Gastroesophageal sphincter (tissue), 3 donors: Measurements from ENCODE around the gene THRSP.

Experiments
- POLR2A ChIP-seq, 2 donors: fragments of 450-650 bp; IDR thresholded peaks; one replicate each; pipeline ENCODE4 v1.6.1; 2017; ENCODE audit warnings: antibody characterized with exemption in 2 of 2, mild to moderate bottlenecking in 2 of 2, moderate library complexity in 1 of 2
- POLR2AphosphoS5 ChIP-seq: sonication (generic); formaldehyde crosslinking; IDR thresholded peaks from one replicate; pipeline ENCODE4 v1.6.1; 2017; ENCODE audit warnings: antibody characterized with exemption
- TF ChIP-seq, protein P1 (sequence below), 4 experiments: fragments of 200-600 bp in 2 of 4; fragments of 450-650 bp in 2 of 4; sonication (generic) in 1 of 4; IDR thresholded peaks; one replicate each; pipeline ENCODE4 v1.5.1; 2017 to 2019; ENCODE audit warnings: antibody characterized with exemption in 4 of 4, mild to moderate bottlenecking in 2 of 4, moderate library complexity in 2 of 4

DNA sequence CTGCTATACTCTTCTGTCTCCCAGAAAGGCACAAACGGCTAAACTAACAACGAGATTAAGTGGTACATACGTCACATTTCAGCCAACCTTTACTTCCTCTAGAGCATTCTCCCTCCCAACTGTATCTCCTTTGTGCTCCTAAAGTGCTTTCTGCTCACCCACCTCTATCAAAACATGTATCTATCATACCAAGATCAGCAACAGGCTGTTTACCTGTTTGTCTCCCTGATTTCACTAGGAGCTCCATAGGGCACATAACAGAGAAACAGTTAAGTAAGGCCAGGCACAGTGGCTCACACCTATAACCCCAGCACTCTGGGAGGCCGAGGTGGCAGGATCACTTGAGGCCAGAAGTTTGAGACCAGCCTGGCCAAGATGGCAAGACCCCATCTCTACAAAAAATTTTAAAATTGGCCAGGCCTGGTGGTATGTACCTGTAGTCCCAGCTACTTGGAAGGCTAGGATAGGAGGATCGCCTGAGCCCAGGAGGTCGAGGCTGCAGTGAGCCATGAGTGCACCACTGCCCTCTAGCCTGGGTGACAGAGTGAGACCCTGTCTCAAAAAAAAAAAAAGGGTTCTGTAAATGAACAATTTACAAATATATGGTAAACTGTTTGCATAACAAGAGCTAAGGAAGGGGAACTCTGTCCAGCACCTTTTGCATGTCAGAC lies 13.2 kb downstream of the THRSP start:
- TF ChIP-seq POLR2A (IDR thresholded peaks at IDR 0.05) (no peak), POLR2AphosphoS5 (no peak)
- TF ChIP-seq, protein P1, sequence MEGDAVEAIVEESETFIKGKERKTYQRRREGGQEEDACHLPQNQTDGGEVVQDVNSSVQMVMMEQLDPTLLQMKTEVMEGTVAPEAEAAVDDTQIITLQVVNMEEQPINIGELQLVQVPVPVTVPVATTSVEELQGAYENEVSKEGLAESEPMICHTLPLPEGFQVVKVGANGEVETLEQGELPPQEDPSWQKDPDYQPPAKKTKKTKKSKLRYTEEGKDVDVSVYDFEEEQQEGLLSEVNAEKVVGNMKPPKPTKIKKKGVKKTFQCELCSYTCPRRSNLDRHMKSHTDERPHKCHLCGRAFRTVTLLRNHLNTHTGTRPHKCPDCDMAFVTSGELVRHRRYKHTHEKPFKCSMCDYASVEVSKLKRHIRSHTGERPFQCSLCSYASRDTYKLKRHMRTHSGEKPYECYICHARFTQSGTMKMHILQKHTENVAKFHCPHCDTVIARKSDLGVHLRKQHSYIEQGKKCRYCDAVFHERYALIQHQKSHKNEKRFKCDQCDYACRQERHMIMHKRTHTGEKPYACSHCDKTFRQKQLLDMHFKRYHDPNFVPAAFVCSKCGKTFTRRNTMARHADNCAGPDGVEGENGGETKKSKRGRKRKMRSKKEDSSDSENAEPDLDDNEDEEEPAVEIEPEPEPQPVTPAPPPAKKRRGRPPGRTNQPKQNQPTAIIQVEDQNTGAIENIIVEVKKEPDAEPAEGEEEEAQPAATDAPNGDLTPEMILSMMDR (IDR thresholded peaks at IDR 0.05) = no peak
